Adrenal gland (tissue), 12 donors: ENCODE measurements around the gene TEX13A. TPM values are rescaled to one million over a fixed set of nuclear protein-coding genes. Genes with fewer than 3 reads are reported as not detected.
"Not testable (repeated sequence)": the region's sequence is repeated elsewhere in the genome, so short reads cannot be mapped to it uniquely, and the experiment has no call there.

ENCODE experiments used
- DNase-seq, 7 donors: peaks; one replicate each; pipeline ENCODE4 v3.0.0-alpha.2; 2019 to 2020
- H3K27ac ChIP-seq, 5 donors: fragments of 200-600 bp; sonication (generic) in 4 of 5; 1 replicate in 3 of 5; 2 replicates in 2 of 5; pipeline versions ENCODE4 v1.5.1 to v1.8.0; 2016 to 2020; ENCODE audit warnings: mild to moderate bottlenecking in 1 of 5
- H3K27me3 ChIP-seq: fragments of 200-600 bp; 2 replicates; pipeline ENCODE4 v1.8.0; 2021
- H3K36me3 ChIP-seq, 2 donors: fragments of 200-600 bp; replicated peaks in 1 of 2; 1 replicate in 1 of 2; 2 replicates in 1 of 2; pipeline versions ENCODE4 v1.5.1 to v1.8.0; 2018 to 2022
- H3K4me1 ChIP-seq, 2 donors: fragments of 200-600 bp; replicated peaks in 1 of 2; 1 replicate in 1 of 2; 2 replicates in 1 of 2; pipeline versions ENCODE4 v1.5.1 to v1.8.0; 2018 to 2021
- H3K4me3 ChIP-seq, 4 donors: fragments of 200-600 bp; sonication (generic) in 3 of 4; one replicate each; pipeline ENCODE4 v1.5.1; 2016 to 2018
- H3K9me3 ChIP-seq, 3 donors: fragments of 200-600 bp; sonication (generic) in 1 of 3; replicated peaks in 1 of 3; 1 replicate in 2 of 3; 2 replicates in 1 of 3; pipeline versions ENCODE4 v1.5.1 to v1.8.0; 2016 to 2021
- POLR2A ChIP-seq, 2 donors: fragments of 450-650 bp; IDR thresholded peaks; one replicate each; pipeline ENCODE4 v1.6.1; 2017; ENCODE audit warnings: antibody characterized with exemption in 2 of 2, mild to moderate bottlenecking in 2 of 2, moderate library complexity in 1 of 2
- WGBS, 4 donors: extraction: QIAGEN DNeasy Blood & Tissue Kit in 2 of 4; methylation state at CpG; one replicate each; pipeline versions ENCODE4 v1.1.5 to v1.1.7; 2013 to 2017; 5-methylcytosine and 5-hydroxymethylcytosine counted together
- intact Hi-C, 2 donors: fragments of 100-400 bp; cut with DNase I; formaldehyde crosslinking; loops; one replicate each; pipeline versions ENCODE4 v1.14.1 to v1.15.0; 2022 to 2023
- polyA plus RNA-seq, 3 donors: library from polyadenylated mRNA; stranded (reverse); fragments of 200-250 nt in 2 of 3; fragments of 350-450 nt in 1 of 3; fragmentation: Illumina TruSeq in 1 of 3; extraction: RNeasy Lipid Tissue Mini Kit (QIAGEN cat#74804) in 1 of 3; gene quantifications; one replicate each; pipeline ENCODE4 v1.2.3, GENCODE V29; 2013 to 2014
- total RNA-seq, 9 donors: library from RNA; depleted of rRNA in 4 of 9; stranded (reverse); fragments of >200 nt in 4 of 9; fragments of 120-200 nt in 1 of 9; fragmentation: NEBNext Ultra II Directional in 1 of 9; extraction: Animal tissue kit (Norgen Biotek cat#: 25700) in 1 of 9; gene quantifications; one replicate each; pipeline versions ENCODE4 v1.1.0 to v1.2.4, GENCODE V29; 2013 to 2023
- TF ChIP-seq, protein P1 (sequence below), 6 experiments: fragments of 450-650 bp in 4 of 6; fragments of 200-600 bp in 2 of 6; sonication (generic) in 1 of 6; IDR thresholded peaks; 1 replicate in 5 of 6; 2 replicates in 1 of 6; pipeline versions ENCODE4 v1.5.1 to v1.8.0; 2016 to 2021; ENCODE audit warnings: antibody characterized with exemption in 6 of 6, mild to moderate bottlenecking in 2 of 6, moderate library complexity in 1 of 6
- donor health status: healthy with polysubstance abuse.
- donor health status: Bipolar disorder and iron deficiency.
- donor health status: DM: yes; HTN: yes; CAD: no.
- donor health status: DM: no; HTN: no; CAD: no.
- donor health status: DM: no; HTN: no; CAD: no.
- donor health status: DM: yes; HTN: yes; CAD: no.

Gene TEX13A
- total and polyA plus RNA-seq, 12 donors = not detected

DNA sequence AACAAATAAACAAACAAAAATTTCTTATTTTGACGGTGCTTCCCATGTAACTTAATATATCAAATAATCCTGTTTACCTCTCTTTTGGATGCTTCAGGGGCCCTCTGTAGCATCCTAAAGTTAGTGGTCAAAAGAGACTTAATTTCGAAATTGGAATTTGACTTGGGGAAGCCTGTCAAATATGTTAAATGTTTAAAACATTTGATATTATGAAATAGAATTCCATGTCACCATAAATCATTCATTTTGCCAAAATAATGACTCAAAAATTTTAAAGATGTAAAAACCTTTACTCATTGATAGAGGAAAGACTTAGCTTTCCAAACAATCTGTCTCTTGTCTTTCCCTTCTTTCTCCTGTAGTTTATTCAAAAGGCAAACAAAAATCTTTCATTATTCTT lies 20.6 kb upstream of the TEX13A start:
- Histone ChIP-seq H3K4me1 (no peaks in the 10 kb centered on the region), H3K36me3 (no peaks in the 10 kb centered on the region), H3K9me3 (no peaks in the 10 kb centered on the region), H3K27me3 (peaks cover 14% of the 10 kb centered on the region), H3K4me3 (no peak overlapping the region), H3K27ac (no peak overlapping the region)
- WGBS, 4 donors = 66 to 75% (median 67%) methylated on average over 2 of the region's 2 CpGs
- intact Hi-C loops = no loop called here
- TF ChIP-seq, protein P1, sequence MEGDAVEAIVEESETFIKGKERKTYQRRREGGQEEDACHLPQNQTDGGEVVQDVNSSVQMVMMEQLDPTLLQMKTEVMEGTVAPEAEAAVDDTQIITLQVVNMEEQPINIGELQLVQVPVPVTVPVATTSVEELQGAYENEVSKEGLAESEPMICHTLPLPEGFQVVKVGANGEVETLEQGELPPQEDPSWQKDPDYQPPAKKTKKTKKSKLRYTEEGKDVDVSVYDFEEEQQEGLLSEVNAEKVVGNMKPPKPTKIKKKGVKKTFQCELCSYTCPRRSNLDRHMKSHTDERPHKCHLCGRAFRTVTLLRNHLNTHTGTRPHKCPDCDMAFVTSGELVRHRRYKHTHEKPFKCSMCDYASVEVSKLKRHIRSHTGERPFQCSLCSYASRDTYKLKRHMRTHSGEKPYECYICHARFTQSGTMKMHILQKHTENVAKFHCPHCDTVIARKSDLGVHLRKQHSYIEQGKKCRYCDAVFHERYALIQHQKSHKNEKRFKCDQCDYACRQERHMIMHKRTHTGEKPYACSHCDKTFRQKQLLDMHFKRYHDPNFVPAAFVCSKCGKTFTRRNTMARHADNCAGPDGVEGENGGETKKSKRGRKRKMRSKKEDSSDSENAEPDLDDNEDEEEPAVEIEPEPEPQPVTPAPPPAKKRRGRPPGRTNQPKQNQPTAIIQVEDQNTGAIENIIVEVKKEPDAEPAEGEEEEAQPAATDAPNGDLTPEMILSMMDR (IDR thresholded peaks at IDR 0.05) = no peak
- no peak for DNase-seq

DNA sequence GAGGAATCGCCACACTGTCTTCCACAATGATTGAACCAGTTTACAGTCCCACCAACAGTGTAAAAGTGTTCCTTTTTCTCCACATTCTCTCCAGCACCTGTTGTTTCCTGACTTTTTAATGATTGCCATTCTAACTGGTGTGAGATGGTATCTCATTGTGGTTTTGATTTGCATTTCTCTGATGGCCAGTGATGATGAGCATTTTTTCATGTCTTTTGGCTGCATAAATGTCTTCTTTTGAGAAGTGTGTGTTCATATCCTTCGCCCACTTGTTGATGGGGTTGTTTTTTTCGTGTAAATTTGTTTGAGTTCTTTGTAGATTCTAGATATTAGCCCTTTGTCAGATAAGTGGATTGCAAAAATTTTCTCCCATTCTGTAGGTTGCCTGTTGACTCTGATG lies 16.9 kb upstream of the TEX13A start:
- DNase-seq, intact Hi-C loops, H3K27me3 ChIP-seq, H3K36me3 ChIP-seq, H3K4me3 ChIP-seq, H3K27ac ChIP-seq, H3K4me1 ChIP-seq, H3K9me3 ChIP-seq: not testable (repeated sequence)
- 69 to 84% (median 75%) methylated on average over 3 of the region's 3 CpGs for WGBS, 4 donors

DNA sequence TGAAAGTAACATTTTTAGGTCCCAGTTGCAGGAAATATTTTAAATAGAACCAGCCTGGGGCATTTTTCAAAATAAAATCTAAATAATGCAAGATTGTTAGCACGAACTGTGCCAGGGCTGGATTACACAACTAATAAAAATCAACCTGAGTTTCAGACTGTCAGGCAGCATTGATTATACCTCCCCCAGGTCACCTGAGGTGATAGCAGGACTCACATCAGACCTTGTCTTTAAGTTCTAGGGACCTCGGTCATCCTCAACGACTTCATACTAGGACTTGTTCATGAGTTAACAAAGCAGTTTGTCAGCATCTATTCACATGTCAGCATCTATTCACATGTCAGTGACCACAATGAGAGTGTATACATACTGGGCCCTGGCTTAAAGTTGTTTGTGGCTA lies 8.7 kb upstream of the TEX13A start:
- Histone ChIP-seq H3K27me3 (no peaks in the 10 kb centered on the region), H3K9me3 (no peaks in the 10 kb centered on the region), H3K4me1 (no peaks in the 10 kb centered on the region), H3K4me3 (no peak overlapping the region), H3K27ac (no peak overlapping the region), H3K36me3 (no peaks in the 10 kb centered on the region)
- intact Hi-C loops = no loop called here
- DNase-seq = no peak
- TF ChIP-seq, protein P1 (IDR thresholded peaks at IDR 0.05) = no peak
- no peak for TF ChIP-seq POLR2A (IDR thresholded peaks at IDR 0.05)
- 65 to 85% (median 80%) methylated on average over 1 to 3 of the region's 3 CpGs for WGBS, 4 donors

DNA sequence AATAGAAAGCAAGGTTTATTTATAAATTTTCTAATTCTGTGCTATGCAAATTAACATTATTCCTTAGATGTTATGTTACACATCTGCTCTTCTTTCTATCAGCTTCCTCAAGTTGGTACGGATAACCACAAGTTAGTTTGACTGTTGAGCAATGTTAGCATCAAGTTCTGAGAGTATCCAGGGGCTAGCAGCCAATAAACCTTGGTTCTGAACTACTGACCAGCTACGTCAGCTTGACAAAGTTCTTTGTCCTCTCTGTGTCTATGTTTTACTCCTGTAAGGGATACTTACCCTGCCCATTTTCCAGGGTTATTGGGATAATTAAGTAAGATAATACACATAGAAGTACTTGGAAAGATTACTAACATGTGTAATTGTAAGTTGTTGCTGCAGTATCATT lies 8.1 kb upstream of the TEX13A start:
- no peaks in the 10 kb centered on the region for H3K4me1 ChIP-seq
- DNase-seq = no peak
- WGBS, 4 donors = 65 to 89% (median 70%) methylated on average over 2 of the region's 2 CpGs
- H3K4me3 ChIP-seq = no peak overlapping the region
- no peak overlapping the region for H3K27ac ChIP-seq
- intact Hi-C loops = no loop called here
- no peaks in the 10 kb centered on the region for H3K9me3 ChIP-seq
- no peak for TF ChIP-seq POLR2A (IDR thresholded peaks at IDR 0.05)
- TF ChIP-seq, protein P1 (IDR thresholded peaks at IDR 0.05) = no peak
- H3K27me3 ChIP-seq = no peaks in the 10 kb centered on the region
- no peaks in the 10 kb centered on the region for H3K36me3 ChIP-seq

DNA sequence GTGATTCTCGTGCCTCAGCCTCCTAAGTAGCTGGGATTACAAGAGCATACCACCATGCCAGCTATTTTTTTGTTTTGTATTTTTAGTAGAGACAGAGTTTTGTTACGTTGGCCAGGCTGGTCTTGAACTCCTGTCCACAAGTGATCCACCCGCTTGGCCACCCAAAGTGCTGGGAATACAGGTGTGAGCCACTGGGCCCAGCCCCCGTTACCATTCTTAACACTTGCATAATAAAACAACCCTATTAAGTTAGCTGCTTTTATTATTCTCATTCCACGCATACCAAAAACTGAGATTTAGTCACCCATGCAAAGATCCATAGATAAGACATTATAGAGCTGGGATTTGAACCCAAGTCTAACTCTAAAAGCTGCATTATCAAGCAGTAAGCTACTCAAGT lies 6.0 kb upstream of the TEX13A start:
- Histone ChIP-seq H3K4me1 (no peaks in the 10 kb centered on the region), H3K9me3 (no peaks in the 10 kb centered on the region), H3K27ac (no peak overlapping the region), H3K36me3 (no peaks in the 10 kb centered on the region), H3K4me3 (no peak overlapping the region), H3K27me3 (peaks cover 4% of the 10 kb centered on the region)
- 68 to 82% (median 77%) methylated on average over 5 of the region's 5 CpGs for WGBS, 4 donors
- intact Hi-C loops = no loop called here
- no peak for DNase-seq
- no peak for TF ChIP-seq POLR2A (IDR thresholded peaks at IDR 0.05)
- TF ChIP-seq, protein P1 (IDR thresholded peaks at IDR 0.05) = no peak
